ENCODE results near the gene CEP350.

Gene CEP350

GRCh38 chr1:180153032-180153431, 198.4 kb downstream of the CEP350 start:
- no peak for TF ChIP-seq CTCF (IDR thresholded peaks at IDR 0.05)

- TF ChIP-seq CTCF (IDR thresholded peaks at IDR 0.05): no peak
Measured at GRCh38 chr1:180154003-180154324, 199.4 kb downstream of the CEP350 start.

- no peak for TF ChIP-seq CTCF (IDR thresholded peaks at IDR 0.05)
Measured at GRCh38 chr1:180154325-180155181, 199.9 kb downstream of the CEP350 start, which contains the start of gene QSOX1. Gene QSOX1 (plus strand): TSS chr1:180154869. CDS start chr1:180154908, 39 bp downstream.

- no peak for TF ChIP-seq CTCF (IDR thresholded peaks at IDR 0.05)
Measured at GRCh38 chr1:180155182-180155682, 200.6 kb downstream of the CEP350 start.

GRCh38 chr1:180156201-180156600, 201.6 kb downstream of the CEP350 start:
- no peak for TF ChIP-seq CTCF (IDR thresholded peaks at IDR 0.05)

GRCh38 chr1:180156631-180157091, 202.1 kb downstream of the CEP350 start:
- no peak for TF ChIP-seq CTCF (IDR thresholded peaks at IDR 0.05)

- TF ChIP-seq CTCF (IDR thresholded peaks at IDR 0.05): no peak
Measured at GRCh38 chr1:180157108-180157507, 202.5 kb downstream of the CEP350 start.
